ENCODE results near the gene SRSF9. TPM values are rescaled to one million over a fixed set of nuclear protein-coding genes. Genes with fewer than 3 reads are reported as not detected.
"Not testable (repeated sequence)": the region's sequence is repeated elsewhere in the genome, so short reads cannot be mapped to it uniquely, and the experiment has no call there.

The SRSF9 gene
- total RNA-seq = 282 and 286 TPM in 2 replicates
- long read RNA-seq, partial matches to known transcripts = 0 of 6 reads
- long read RNA-seq, other reads (novel, unspliced or antisense) = 0 of 6 reads

- Mint-ChIP-seq H3K4me3 (ENCODE audit: low read depth) (peak within 1 kb of the TSS; percentile 87), H3K36me3 (ENCODE audit: insufficient read depth) (peaks cover 13% of the 10 kb centered on the region), H3K9me3 (ENCODE audit: low read depth) (no peaks in the 10 kb centered on the region), H3K4me1 (ENCODE audit: low read depth) (peaks cover 19% of the 10 kb centered on the region), H3K27ac (peak within 1 kb of the TSS; percentile 95), H3K27me3 (no peaks in the 10 kb centered on the region)
- DNase-seq (ENCODE audit: low spot score, unreplicated experiment) = peak; percentile 96
- peak; percentile 97 for TF ChIP-seq CTCF (IDR thresholded peaks at IDR 0.05; ENCODE audit: unreplicated experiment)
These were observed at the start of gene SRSF9 for GRCh38 chr12:120469450-120470149. Gene SRSF9 (minus strand): TSS chr12:120469748. CDS start chr12:120469609, 139 bp downstream.

GRCh38 chr12:120519324-120519723 is 49.8 kb upstream of the SRSF9 start:
- H3K4me3 Mint-ChIP-seq (ENCODE audit: low read depth); H3K27me3 Mint-ChIP-seq; H3K4me1 Mint-ChIP-seq (ENCODE audit: low read depth); H3K36me3 Mint-ChIP-seq (ENCODE audit: insufficient read depth); H3K27ac Mint-ChIP-seq; H3K9me3 Mint-ChIP-seq (ENCODE audit: low read depth); DNase-seq (ENCODE audit: low spot score, unreplicated experiment): not testable (repeated sequence)

GRCh38 chr12:120515496-120515895 is 45.9 kb upstream of the SRSF9 start:
- Mint-ChIP-seq H3K27ac (no peak overlapping the region), H3K9me3 (ENCODE audit: low read depth) (no peaks in the 10 kb centered on the region), H3K4me1 (ENCODE audit: low read depth) (no peaks in the 10 kb centered on the region), H3K4me3 (ENCODE audit: low read depth) (no peak overlapping the region), H3K36me3 (ENCODE audit: insufficient read depth) (peaks cover 7% of the 10 kb centered on the region), H3K27me3 (no peaks in the 10 kb centered on the region)
- no peak for DNase-seq (ENCODE audit: low spot score, unreplicated experiment)
- no peak for TF ChIP-seq CTCF (IDR thresholded peaks at IDR 0.05; ENCODE audit: unreplicated experiment)

GRCh38 chr12:120514002-120514401 is 44.5 kb upstream of the SRSF9 start:
- no peak for DNase-seq (ENCODE audit: low spot score, unreplicated experiment)
- no peak for TF ChIP-seq CTCF (IDR thresholded peaks at IDR 0.05; ENCODE audit: unreplicated experiment)
- Mint-ChIP-seq H3K27me3 (no peaks in the 10 kb centered on the region), H3K4me1 (ENCODE audit: low read depth) (no peaks in the 10 kb centered on the region), H3K36me3 (ENCODE audit: insufficient read depth) (peaks cover 11% of the 10 kb centered on the region), H3K9me3 (ENCODE audit: low read depth) (no peaks in the 10 kb centered on the region), H3K27ac (no peak overlapping the region), H3K4me3 (ENCODE audit: low read depth) (no peak overlapping the region)

GRCh38 chr12:120508537-120508936 is 39.0 kb upstream of the SRSF9 start:
- no peak for DNase-seq (ENCODE audit: low spot score, unreplicated experiment)
- Mint-ChIP-seq H3K36me3 (ENCODE audit: insufficient read depth) (peaks cover 19% of the 10 kb centered on the region), H3K27me3 (no peaks in the 10 kb centered on the region), H3K27ac (no peak overlapping the region), H3K4me1 (ENCODE audit: low read depth) (no peaks in the 10 kb centered on the region), H3K4me3 (ENCODE audit: low read depth) (no peak overlapping the region), H3K9me3 (ENCODE audit: low read depth) (no peaks in the 10 kb centered on the region)
- no peak for TF ChIP-seq CTCF (IDR thresholded peaks at IDR 0.05; ENCODE audit: unreplicated experiment)

GRCh38 chr12:120504587-120504986 is 35.0 kb upstream of the SRSF9 start:
- Mint-ChIP-seq H3K4me3 (ENCODE audit: low read depth) (no peak overlapping the region), H3K27ac (no peak overlapping the region), H3K27me3 (no peaks in the 10 kb centered on the region), H3K9me3 (ENCODE audit: low read depth) (no peaks in the 10 kb centered on the region), H3K4me1 (ENCODE audit: low read depth) (no peaks in the 10 kb centered on the region), H3K36me3 (ENCODE audit: insufficient read depth) (peaks cover 15% of the 10 kb centered on the region)
- no peak for DNase-seq (ENCODE audit: low spot score, unreplicated experiment)
- TF ChIP-seq CTCF (IDR thresholded peaks at IDR 0.05; ENCODE audit: unreplicated experiment) = no peak
